ENCODE results near the gene GLIS1. TPM values are rescaled to one million over a fixed set of nuclear protein-coding genes. Genes with fewer than 3 reads are reported as not detected.
A peak's percentile ranks its signal among the peaks of the same experiment; 100 is the strongest.

GLIS1 gene
- total and polyA plus RNA-seq, 9 donors: 0.12 to 2.9 (median 0.48) TPM; not detected in 1

DNA sequence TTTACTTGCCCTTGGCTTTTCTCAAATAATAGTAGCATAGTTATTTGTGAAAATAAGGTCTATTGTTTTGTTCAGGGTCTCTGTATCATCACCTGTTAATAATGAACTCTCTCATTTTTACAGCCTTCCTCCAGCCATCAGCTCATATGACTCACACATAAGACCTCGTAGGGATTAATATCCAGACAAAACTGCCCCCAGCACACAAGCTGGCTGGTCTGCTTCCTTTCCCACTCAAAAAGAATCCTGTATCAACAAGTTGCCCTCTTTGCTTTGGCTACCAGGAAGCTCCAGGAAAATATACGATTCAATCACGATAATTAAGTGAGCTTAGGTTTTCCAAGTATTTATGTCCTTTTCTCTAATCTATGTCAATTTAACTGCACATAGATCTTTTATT lies 160.6 kb downstream of the GLIS1 start:
- H3K27ac ChIP-seq: no peak overlapping the region
- no peaks in the 10 kb centered on the region for H3K9me3 ChIP-seq
- TF ChIP-seq POLR2A (IDR thresholded peaks at IDR 0.05) (no peak), EP300 (IDR thresholded peaks at IDR 0.05) (no peak)
- TF ChIP-seq, protein P1, sequence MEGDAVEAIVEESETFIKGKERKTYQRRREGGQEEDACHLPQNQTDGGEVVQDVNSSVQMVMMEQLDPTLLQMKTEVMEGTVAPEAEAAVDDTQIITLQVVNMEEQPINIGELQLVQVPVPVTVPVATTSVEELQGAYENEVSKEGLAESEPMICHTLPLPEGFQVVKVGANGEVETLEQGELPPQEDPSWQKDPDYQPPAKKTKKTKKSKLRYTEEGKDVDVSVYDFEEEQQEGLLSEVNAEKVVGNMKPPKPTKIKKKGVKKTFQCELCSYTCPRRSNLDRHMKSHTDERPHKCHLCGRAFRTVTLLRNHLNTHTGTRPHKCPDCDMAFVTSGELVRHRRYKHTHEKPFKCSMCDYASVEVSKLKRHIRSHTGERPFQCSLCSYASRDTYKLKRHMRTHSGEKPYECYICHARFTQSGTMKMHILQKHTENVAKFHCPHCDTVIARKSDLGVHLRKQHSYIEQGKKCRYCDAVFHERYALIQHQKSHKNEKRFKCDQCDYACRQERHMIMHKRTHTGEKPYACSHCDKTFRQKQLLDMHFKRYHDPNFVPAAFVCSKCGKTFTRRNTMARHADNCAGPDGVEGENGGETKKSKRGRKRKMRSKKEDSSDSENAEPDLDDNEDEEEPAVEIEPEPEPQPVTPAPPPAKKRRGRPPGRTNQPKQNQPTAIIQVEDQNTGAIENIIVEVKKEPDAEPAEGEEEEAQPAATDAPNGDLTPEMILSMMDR (IDR thresholded peaks at IDR 0.05): no peak
- no peaks in the 10 kb centered on the region for H3K4me1 ChIP-seq (ENCODE audit: insufficient read depth)
- DNase-seq: no peak
- 85 to 91% (median 86%) methylated on average over 3 of the region's 3 CpGs for WGBS, 3 donors
- intact Hi-C loops (cut with DNase I): no loop called here
- no peaks in the 10 kb centered on the region for H3K27me3 ChIP-seq
- H3K36me3 ChIP-seq: no peaks in the 10 kb centered on the region
- no peak overlapping the region for H3K4me3 ChIP-seq

DNA sequence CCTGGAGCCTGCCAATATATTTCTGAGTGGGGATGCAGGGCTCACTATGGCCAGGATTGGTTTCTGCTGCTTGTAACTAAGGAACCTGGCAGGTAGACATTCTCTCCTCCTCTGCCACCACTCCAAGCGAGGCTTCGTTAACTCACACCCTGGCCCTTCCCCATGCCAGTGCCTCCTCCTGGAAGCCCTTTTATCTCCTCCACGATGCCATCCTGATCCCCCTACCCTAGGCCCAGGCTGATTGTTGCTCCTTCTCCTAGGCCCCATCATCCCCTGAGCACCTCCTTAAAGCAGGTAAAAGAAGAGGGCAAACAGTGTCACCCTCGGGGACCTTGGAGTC lies 161.2 kb downstream of the GLIS1 start:
- WGBS, 3 donors: 88 to 89% (median 88%) methylated on average over 4 of the region's 4 CpGs
- intact Hi-C loops (cut with DNase I): no loop called here
- DNase-seq: peak in 1 of 5 donors; percentile 4
- H3K9me3 ChIP-seq: no peaks in the 10 kb centered on the region
- no peaks in the 10 kb centered on the region for H3K4me1 ChIP-seq (ENCODE audit: insufficient read depth)
- TF ChIP-seq POLR2A (IDR thresholded peaks at IDR 0.05) (no peak), EP300 (IDR thresholded peaks at IDR 0.05) (no peak)
- TF ChIP-seq, protein P1 (IDR thresholded peaks at IDR 0.05): no peak
- no peaks in the 10 kb centered on the region for H3K27me3 ChIP-seq
- no peaks in the 10 kb centered on the region for H3K36me3 ChIP-seq
- no peak overlapping the region for H3K4me3 ChIP-seq
- H3K27ac ChIP-seq: no peak overlapping the region

DNA sequence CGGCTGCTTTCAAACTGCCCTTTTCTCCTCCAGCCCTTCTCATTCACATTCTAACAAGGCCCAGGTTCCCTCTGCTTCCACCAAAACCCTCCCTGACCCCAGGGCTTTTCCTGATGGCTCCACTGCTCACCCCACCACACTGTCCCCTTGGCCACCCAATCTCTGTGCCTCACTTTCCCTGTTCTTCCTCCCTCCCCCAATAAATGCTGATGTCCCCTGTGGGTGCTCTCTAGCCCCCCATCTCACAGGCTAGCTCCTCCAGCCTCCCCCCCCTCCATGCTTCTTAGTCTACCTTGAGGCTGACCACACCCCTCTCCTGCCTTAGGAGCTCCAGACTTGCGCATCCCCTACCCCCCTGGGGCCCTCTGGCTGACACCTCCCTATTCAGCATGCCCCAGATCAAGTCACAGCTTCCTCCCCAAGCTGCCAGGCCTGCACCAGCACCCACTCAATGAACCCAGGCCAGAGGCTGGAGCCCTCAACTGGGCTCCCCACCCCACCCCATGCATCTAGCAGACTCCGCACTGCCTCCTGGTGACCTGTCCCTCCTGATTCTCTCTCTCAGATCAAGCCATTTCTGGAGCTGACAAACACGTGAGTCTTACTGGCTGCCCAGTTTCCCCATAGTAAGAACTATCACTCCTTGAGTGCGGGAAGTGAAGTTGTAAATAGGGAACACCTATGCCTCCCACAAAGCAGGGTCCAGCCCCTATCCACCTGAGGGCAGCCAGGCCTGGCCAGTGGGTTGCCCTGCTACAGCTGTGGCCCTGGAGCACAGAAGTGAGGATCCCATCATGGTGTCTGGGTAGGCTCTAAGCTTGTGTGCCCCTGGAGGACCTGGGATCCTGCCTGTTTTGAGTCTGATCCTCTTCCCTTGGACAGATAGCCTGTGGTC lies 161.9 kb downstream of the GLIS1 start:
- WGBS, 3 donors: 95% methylated on average over 5 of the region's 5 CpGs
- no peaks in the 10 kb centered on the region for H3K36me3 ChIP-seq
- no peaks in the 10 kb centered on the region for H3K9me3 ChIP-seq
- no peak overlapping the region for H3K27ac ChIP-seq
- H3K27me3 ChIP-seq: no peaks in the 10 kb centered on the region
- H3K4me3 ChIP-seq: no peak overlapping the region
- no peaks in the 10 kb centered on the region for H3K4me1 ChIP-seq (ENCODE audit: insufficient read depth)
- peak in 1 of 5 donors; percentile 15 for DNase-seq
- intact Hi-C loops (cut with DNase I): no loop called here
- TF ChIP-seq POLR2A (IDR thresholded peaks at IDR 0.05) (no peak), EP300 (IDR thresholded peaks at IDR 0.05) (no peak)
- TF ChIP-seq, protein P1 (IDR thresholded peaks at IDR 0.05): no peak

DNA sequence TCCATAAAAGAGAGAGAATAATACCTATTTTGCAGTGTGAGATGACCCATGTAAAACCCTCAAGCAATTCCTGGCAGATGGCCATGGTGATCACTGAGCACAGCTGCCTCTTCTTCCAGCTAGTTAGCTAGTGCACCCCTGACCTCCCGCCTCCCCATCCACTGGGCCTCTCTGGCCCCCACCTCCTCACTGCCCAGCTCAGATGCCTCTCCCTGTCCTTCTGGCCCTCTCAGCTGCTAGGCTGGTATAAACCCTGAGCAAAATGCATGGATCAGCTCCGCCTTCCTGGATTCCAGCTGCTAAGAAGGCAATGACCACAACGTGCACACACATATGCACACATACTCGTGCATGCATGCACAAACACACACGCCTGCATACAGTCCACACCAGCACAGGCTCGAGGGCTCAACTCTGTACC lies 162.6 kb downstream of the GLIS1 start:
- no peaks in the 10 kb centered on the region for H3K9me3 ChIP-seq
- H3K36me3 ChIP-seq: no peaks in the 10 kb centered on the region
- no peaks in the 10 kb centered on the region for H3K27me3 ChIP-seq
- peak in 1 of 5 donors; percentile 16 for DNase-seq
- no peaks in the 10 kb centered on the region for H3K4me1 ChIP-seq (ENCODE audit: insufficient read depth)
- intact Hi-C loops (cut with DNase I): no loop called here
- 74 to 78% (median 75%) methylated on average over 6 of the region's 6 CpGs for WGBS, 3 donors
- TF ChIP-seq, protein P1 (IDR thresholded peaks at IDR 0.05): no peak
- no peak for TF ChIP-seq EP300 (IDR thresholded peaks at IDR 0.05)
- TF ChIP-seq POLR2A (IDR thresholded peaks at IDR 0.05): no peak
- no peak overlapping the region for H3K4me3 ChIP-seq
- H3K27ac ChIP-seq: no peak overlapping the region

Data from ovary (tissue), 9 donors.